ENCODE measurements around the gene SV2C.

SV2C gene

DNA sequence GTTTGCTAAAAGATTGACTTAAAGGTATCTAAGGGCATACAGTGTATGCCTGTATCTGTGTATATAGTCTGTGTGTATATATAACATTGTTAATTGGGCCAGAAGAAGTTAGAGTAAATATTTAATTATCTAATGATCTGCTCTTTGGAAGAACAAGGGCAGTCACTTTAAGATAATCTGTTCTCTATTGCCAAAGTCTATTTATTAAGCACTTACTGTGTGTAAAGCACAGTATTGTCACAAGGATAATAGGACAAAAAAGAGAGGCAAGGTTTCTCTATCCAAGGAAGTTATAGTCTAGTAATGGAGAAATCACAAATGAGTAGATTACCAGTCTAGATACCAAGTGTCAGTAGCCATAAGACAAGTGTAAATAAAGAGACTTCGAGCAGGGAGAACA lies 51.5 kb downstream of the SV2C start:
- TF ChIP-seq, protein P1, sequence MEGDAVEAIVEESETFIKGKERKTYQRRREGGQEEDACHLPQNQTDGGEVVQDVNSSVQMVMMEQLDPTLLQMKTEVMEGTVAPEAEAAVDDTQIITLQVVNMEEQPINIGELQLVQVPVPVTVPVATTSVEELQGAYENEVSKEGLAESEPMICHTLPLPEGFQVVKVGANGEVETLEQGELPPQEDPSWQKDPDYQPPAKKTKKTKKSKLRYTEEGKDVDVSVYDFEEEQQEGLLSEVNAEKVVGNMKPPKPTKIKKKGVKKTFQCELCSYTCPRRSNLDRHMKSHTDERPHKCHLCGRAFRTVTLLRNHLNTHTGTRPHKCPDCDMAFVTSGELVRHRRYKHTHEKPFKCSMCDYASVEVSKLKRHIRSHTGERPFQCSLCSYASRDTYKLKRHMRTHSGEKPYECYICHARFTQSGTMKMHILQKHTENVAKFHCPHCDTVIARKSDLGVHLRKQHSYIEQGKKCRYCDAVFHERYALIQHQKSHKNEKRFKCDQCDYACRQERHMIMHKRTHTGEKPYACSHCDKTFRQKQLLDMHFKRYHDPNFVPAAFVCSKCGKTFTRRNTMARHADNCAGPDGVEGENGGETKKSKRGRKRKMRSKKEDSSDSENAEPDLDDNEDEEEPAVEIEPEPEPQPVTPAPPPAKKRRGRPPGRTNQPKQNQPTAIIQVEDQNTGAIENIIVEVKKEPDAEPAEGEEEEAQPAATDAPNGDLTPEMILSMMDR (IDR thresholded peaks at IDR 0.05; ENCODE audit: low read depth, low read length), result no peak
- H3K4me3 ChIP-seq (ENCODE audit: low read depth, low read length), result no peak overlapping the region

GRCh38 chr5:76137887-76138542 lies 54.8 kb downstream of the SV2C start:
- H3K4me3 ChIP-seq (ENCODE audit: low read depth, low read length), result no peak overlapping the region
- TF ChIP-seq, protein P1 (IDR thresholded peaks at IDR 0.05; ENCODE audit: low read depth, low read length), result no peak

- TF ChIP-seq, protein P1 (IDR thresholded peaks at IDR 0.05; ENCODE audit: low read depth, low read length), result no peak
- no peak overlapping the region for H3K4me3 ChIP-seq (ENCODE audit: low read depth, low read length)
Observed at GRCh38 chr5:76143884-76144283, 60.7 kb downstream of the SV2C start.

- TF ChIP-seq, protein P1 (IDR thresholded peaks at IDR 0.05; ENCODE audit: low read depth, low read length), result no peak
- H3K4me3 ChIP-seq (ENCODE audit: low read depth, low read length), result no peak overlapping the region
Observed at GRCh38 chr5:76144513-76145274, 61.5 kb downstream of the SV2C start.

DNA sequence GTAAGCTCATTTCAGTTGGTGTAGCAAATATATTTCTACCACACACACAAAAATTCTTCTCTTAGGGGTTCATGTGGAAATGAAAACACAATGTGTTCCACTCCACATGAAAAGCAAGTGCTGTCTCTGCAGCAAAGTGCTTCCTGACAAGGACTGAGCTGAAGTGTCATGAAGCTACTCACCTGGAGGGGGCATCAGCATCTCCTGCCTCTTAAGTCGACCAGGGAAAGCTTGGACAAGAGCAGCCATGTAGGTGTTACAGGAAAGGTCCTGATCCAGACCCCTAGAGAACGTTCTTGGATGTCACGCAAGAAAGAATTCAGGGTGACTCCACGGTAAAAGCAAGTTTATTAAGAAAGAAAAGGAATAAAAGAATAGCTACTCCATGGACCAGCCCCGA lies 62.8 kb downstream of the SV2C start:
- H3K4me3 ChIP-seq (ENCODE audit: low read depth, low read length), result no peak overlapping the region

GRCh38 chr5:76149636-76150035 lies 66.5 kb downstream of the SV2C start:
- H3K4me3 ChIP-seq (ENCODE audit: low read depth, low read length), result no peak overlapping the region
- TF ChIP-seq, protein P1 (IDR thresholded peaks at IDR 0.05; ENCODE audit: low read depth, low read length), result no peak

More for the DNA sequence above, 62.8 kb downstream of the SV2C start:
- TF ChIP-seq, protein P1 (IDR thresholded peaks at IDR 0.05; ENCODE audit: low read depth, low read length), result no peak

GRCh38 chr5:76152161-76152560 lies 69.0 kb downstream of the SV2C start:
- no peak overlapping the region for H3K4me3 ChIP-seq (ENCODE audit: low read depth, low read length)
- TF ChIP-seq, protein P1 (IDR thresholded peaks at IDR 0.05; ENCODE audit: low read depth, low read length), result no peak
